ENCODE results near the gene CNTNAP5. TPM values are rescaled to one million over a fixed set of nuclear protein-coding genes. Genes with fewer than 3 reads are reported as not detected.

CNTNAP5 gene
- total RNA-seq, 2 experiments from 2014 or later, result not detected

GRCh38 chr2:124501575-124502152 lies 476.6 kb downstream of the CNTNAP5 start:
- peaks cover 11% of the 10 kb centered on the region for H3K9me3 Mint-ChIP-seq
- no peak overlapping the region for H3K27ac Mint-ChIP-seq
- no peaks in the 10 kb centered on the region for H3K27me3 Mint-ChIP-seq
- DNase-seq, result no peak
- ChIA-PET POLR2A (no interaction called here), CTCF (no interaction called here)
- intact Hi-C loops (cut with micrococcal nuclease), result no loop called here
- TF ChIP-seq, protein P1, sequence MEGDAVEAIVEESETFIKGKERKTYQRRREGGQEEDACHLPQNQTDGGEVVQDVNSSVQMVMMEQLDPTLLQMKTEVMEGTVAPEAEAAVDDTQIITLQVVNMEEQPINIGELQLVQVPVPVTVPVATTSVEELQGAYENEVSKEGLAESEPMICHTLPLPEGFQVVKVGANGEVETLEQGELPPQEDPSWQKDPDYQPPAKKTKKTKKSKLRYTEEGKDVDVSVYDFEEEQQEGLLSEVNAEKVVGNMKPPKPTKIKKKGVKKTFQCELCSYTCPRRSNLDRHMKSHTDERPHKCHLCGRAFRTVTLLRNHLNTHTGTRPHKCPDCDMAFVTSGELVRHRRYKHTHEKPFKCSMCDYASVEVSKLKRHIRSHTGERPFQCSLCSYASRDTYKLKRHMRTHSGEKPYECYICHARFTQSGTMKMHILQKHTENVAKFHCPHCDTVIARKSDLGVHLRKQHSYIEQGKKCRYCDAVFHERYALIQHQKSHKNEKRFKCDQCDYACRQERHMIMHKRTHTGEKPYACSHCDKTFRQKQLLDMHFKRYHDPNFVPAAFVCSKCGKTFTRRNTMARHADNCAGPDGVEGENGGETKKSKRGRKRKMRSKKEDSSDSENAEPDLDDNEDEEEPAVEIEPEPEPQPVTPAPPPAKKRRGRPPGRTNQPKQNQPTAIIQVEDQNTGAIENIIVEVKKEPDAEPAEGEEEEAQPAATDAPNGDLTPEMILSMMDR (IDR thresholded peaks at IDR 0.05), result no peak
- no peaks in the 10 kb centered on the region for H3K4me1 Mint-ChIP-seq (ENCODE audit: low read depth)
- H3K4me3 Mint-ChIP-seq, result no peak overlapping the region
- ATAC-seq, result no peak
- no peaks in the 10 kb centered on the region for H3K36me3 Mint-ChIP-seq (ENCODE audit: low read depth)

DNA sequence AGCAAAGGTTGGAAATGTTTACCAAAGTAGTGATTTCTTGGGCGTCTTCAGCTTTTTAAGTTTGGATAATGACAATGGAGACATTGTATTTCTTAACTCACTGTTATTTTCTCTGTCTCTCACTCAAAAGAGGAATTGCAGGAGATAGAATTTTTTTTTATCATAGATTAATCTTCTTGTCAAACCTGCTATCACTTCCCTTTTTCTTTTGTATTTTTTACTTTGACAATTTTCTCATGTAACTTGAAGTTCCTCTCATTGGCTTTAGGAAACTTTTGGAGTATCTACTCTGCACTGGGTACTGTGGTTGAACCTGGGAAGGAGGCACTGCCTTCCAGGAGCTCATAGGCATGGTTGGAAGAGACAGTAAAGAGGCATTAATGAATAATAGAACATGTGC lies 489.1 kb downstream of the CNTNAP5 start:
- no peaks in the 10 kb centered on the region for H3K27me3 Mint-ChIP-seq
- no peaks in the 10 kb centered on the region for H3K36me3 Mint-ChIP-seq (ENCODE audit: low read depth)
- ChIA-PET CTCF (no interaction called here), POLR2A (interaction anchor here (1.2 kb wide), 1 partner anchor 16 kb away, joined by 3 read pairs; no protein-coding TSS in a partner anchor)
- H3K4me1 Mint-ChIP-seq (ENCODE audit: low read depth), result no peaks in the 10 kb centered on the region
- TF ChIP-seq, protein P1 (IDR thresholded peaks at IDR 0.05), result no peak
- H3K9me3 Mint-ChIP-seq, result peaks cover 10% of the 10 kb centered on the region
- H3K4me3 Mint-ChIP-seq, result no peak overlapping the region
- ATAC-seq (no peak), DNase-seq (no peak)
- intact Hi-C loops (cut with micrococcal nuclease), result no loop called here
- H3K27ac Mint-ChIP-seq, result no peak overlapping the region

DNA sequence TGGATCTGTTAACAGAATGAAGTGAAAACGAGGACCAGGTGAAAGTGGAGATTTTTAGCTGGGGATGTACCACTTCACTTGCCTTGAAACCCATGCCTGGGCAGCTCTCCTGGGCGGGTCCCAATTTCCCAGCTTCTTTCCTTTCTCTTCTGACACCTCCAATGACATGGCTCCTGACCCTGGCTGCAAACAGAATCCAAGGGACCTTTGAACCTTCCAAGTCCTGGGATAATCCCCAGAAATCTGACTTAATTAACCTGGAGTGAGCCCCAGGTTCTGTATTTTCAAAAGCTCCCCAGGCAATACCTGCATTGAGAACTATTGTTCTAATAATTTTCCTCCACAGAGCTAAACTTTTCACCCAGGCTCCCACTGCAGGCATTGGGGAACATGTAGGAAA lies 495.9 kb downstream of the CNTNAP5 start:
- intact Hi-C loops (cut with micrococcal nuclease), result no loop called here
- TF ChIP-seq, protein P1 (IDR thresholded peaks at IDR 0.05), result no peak
- Mint-ChIP-seq H3K27ac (no peak overlapping the region), H3K4me3 (no peak overlapping the region), H3K4me1 (ENCODE audit: low read depth) (no peaks in the 10 kb centered on the region), H3K36me3 (ENCODE audit: low read depth) (no peaks in the 10 kb centered on the region), H3K9me3 (peaks cover 10% of the 10 kb centered on the region), H3K27me3 (no peaks in the 10 kb centered on the region)
- DNase-seq (no peak), ATAC-seq (no peak)
- CTCF ChIA-PET, result no interaction called here
- POLR2A ChIA-PET, result no interaction called here

GRCh38 chr2:124523096-124523495 lies 498.0 kb downstream of the CNTNAP5 start:
- ATAC-seq (no peak), DNase-seq (no peak)
- ChIA-PET CTCF (interaction anchor here (0.7 kb wide), 1 partner anchor 268 kb away, joined by 3 read pairs; no protein-coding TSS in a partner anchor), POLR2A (no interaction called here)
- Mint-ChIP-seq H3K27ac (no peak overlapping the region), H3K4me1 (ENCODE audit: low read depth) (no peaks in the 10 kb centered on the region), H3K9me3 (no peaks in the 10 kb centered on the region), H3K27me3 (no peaks in the 10 kb centered on the region), H3K36me3 (ENCODE audit: low read depth) (no peaks in the 10 kb centered on the region), H3K4me3 (no peak overlapping the region)
- intact Hi-C loops (cut with micrococcal nuclease), result no loop called here
- TF ChIP-seq, protein P1 (IDR thresholded peaks at IDR 0.05), result no peak

GRCh38 chr2:124524155-124524915 lies 499.2 kb downstream of the CNTNAP5 start:
- H3K36me3 Mint-ChIP-seq (ENCODE audit: low read depth), result no peaks in the 10 kb centered on the region
- H3K27me3 Mint-ChIP-seq, result no peaks in the 10 kb centered on the region
- CTCF ChIA-PET, result no interaction called here
- no peak overlapping the region for H3K27ac Mint-ChIP-seq
- POLR2A ChIA-PET, result no interaction called here
- DNase-seq, result no peak
- ATAC-seq, result no peak
- H3K4me3 Mint-ChIP-seq, result no peak overlapping the region
- peaks cover 1% of the 10 kb centered on the region for H3K9me3 Mint-ChIP-seq
- TF ChIP-seq, protein P1 (IDR thresholded peaks at IDR 0.05), result no peak
- intact Hi-C loops (cut with micrococcal nuclease), result no loop called here
- no peaks in the 10 kb centered on the region for H3K4me1 Mint-ChIP-seq (ENCODE audit: low read depth)

All from activated CD8-positive, alpha-beta T cell treated with anti-CD3 and anti-CD28 coated beads for 36 hours (primary cell).